MM.1S (cell line): ENCODE results near the gene LIPG.

Experiments
- CTCF ChIP-seq: fragments of 300-600 bp; sonication (generic); IDR thresholded peaks from 2 replicates; pipeline ENCODE4 v1.5.1; 2016; ENCODE audit warnings: antibody characterized with exemption, low read length, mixed read lengths
- EZH2 ChIP-seq: fragments of 300-600 bp; sonication (generic); optimal IDR thresholded peaks from 2 replicates; pipeline ENCODE3; 2017; ENCODE audit warnings: low read depth, mild to moderate bottlenecking, antibody characterized with exemption, low read length, mixed read lengths
- EZH2phosphoT487 ChIP-seq: fragments of 300-600 bp; sonication (generic); IDR thresholded peaks from 2 replicates; pipeline ENCODE4 v1.6.1; 2018; ENCODE audit warnings: antibody characterized with exemption, low read length

- TF ChIP-seq CTCF (no peak), EZH2phosphoT487 (no peak), EZH2 (no peak)
Measured at GRCh38 chr18:49573835-49574234, 12.0 kb downstream of the LIPG start.
